Measurements from ENCODE around the gene OGFR.

The OGFR gene

DNA sequence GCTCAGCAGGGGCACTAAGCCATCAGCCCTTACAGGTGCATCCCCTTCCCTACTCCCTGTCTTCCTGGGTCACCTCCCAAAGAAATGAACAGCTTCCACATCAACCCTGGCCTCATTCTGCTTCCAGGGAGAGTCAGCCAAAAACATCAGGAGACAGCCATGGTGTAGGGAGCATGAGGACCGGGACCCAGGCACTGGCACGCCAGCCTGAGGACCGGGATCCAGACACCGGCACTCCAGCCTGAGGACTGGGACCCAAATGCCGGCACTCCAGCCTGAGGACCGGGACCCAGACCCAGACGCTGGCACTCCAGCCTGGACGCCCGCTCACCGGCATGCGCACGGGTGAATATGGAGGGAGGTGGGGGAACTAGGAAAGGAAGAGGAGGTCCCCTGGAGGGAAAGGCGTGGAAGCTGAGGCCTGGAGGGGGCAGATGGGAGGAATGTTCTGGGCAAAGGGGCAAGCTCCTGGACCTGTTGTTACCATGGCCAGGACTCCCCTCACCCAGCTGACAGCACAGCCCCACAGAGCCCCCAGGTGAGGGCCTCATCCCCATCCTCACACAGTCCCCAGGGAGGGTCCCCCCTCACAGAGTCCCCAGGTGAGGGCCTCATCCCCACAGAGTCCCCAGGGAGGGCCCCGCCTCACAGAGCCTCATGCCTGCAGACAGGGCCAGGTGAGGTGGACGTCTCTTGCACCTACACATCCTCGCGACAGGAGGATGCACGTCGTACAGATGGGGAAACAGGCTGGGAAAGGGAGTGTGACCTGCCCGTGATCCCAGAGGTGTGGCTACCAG, 34.3 kb upstream of the OGFR start:
- no peak for DNase-seq

DNA sequence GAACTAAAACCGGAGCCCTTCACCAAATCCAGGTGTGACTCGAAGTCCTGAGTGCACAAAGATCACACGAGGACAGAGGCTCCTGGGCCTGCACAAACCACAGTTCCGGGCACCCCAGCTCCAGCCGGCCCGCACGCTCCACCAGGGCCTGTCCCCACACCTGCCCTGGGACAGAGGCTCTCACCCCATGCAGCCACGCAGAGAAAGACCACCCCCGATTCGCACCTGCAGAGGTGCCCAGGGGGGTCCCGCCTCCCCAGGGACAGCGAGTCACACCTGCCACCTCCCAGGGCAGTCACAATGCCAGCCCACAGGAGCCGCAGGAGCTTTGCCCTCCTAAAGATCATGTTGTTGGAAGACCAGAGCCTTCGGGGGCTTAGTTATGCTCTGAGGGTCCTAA, 33.7 kb upstream of the OGFR start:
- DNase-seq: no peak

DNA sequence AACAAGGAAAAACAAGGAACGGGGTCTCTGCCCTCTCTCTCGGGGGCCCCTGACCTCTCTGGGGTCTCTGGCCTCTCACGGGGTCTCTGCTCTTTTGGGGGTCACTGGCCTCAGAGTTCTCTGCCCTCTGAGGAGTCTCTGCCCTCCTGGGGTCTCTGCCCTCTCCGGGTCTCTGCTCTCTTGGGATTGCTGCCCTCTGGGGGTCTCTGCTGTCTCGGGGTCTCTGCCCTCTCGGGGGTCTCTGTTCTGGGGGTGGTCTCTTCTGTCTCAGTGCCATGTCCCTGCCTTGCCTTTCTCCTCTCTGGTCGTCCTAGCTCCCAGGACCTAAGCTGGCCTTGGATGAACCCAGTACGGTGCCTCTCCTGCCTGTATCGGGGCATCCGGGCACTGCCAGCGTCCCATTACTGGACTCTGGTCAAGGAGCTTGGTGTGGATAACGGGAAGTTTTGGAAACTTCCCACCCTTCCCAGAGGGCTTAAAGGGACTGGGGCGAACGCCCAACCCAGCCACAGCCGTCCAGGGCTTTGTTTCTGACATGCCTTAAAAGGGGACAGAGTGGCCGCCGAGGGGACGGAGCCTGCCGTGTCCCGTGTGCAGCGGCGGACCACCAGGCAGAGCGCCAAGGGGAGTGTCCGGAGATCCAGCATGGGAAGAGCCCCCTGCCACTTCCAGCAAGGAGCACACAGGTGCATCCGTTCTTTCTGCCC, 33.1 kb upstream of the OGFR start:
- DNase-seq: no peak

DNA sequence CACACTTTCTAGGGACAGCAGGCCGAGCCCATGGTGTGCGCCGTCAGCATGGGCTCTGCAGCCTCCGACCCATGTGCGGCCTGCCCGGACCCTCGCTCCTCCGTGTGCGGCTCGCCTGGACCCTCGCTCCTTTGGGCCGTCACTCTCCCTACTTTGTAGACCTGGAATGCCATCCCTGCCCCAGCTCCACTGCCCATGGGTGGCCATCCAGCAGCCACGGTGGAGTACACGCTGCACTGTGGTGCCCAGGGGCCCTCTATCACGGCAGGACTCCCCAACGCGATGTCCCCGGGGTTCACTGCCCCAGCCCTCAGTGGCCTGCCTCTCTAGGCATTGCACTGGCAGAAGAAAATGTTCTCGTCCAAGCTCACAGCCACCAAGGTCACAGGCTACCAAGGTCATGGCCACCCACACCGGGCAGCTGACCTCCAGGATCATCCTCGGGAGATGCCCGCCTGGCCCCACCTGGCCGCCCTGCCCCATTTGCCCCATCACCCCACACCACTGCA, 32.5 kb upstream of the OGFR start:
- DNase-seq: no peak

DNA sequence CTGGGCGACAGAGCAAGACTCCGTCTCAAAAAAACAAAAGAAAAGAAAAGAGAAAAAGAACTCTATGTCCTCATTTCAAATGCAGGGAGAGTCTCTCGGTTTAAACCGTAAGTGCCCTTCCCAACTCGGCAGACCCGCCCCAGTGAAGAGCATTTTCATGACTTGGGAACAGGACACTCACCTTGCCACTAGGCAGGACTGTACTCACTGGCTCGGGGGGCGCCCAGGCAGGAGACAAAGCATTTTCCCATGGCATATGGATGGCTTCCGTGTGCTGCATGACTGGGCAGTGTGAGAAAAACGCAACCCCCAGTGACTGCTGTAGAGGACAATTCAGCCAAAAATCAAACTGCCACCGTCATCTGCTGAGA, 32.0 kb upstream of the OGFR start:
- DNase-seq: no peak

DNA sequence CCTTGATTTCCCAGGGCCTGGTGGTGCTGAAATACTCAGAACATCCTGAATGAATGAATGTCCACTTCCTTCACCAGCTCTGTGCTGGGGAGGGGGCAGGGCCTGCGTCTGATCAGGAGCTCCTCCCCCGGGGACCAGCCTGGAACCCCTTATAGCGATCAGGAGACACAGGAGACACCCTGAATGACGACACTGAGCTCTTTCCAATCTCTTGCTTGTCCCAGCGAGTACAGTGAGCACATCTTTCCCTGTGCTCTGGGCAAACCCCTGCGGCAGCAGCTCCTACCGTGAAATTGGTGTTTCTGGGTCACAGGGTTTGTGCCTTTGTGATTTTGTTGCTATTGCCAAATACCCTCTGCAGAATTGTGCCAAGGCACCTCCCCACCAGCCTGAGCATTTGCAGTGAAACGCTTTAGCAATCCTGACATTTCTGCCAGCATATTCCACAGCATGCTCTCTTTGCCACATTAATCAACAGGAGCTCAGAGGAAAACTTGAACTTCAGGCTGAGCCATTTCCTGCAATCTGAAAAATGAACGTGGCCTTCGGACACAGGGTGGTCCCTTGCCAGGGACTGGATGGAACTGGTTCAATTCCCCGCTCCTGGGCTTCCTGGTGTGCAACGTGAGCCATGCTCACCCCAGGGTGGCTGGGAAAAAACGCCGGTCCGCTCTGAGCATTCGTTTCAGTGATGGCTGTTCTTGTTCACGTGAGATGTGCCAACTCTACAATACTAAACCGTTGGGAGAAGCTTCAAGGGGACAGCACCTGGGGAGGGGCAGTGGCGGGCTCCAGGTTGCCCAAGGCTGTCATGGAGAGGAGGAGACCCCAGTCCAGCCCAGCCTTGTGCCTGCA, 31.4 kb upstream of the OGFR start:
- no peak for DNase-seq

DNA sequence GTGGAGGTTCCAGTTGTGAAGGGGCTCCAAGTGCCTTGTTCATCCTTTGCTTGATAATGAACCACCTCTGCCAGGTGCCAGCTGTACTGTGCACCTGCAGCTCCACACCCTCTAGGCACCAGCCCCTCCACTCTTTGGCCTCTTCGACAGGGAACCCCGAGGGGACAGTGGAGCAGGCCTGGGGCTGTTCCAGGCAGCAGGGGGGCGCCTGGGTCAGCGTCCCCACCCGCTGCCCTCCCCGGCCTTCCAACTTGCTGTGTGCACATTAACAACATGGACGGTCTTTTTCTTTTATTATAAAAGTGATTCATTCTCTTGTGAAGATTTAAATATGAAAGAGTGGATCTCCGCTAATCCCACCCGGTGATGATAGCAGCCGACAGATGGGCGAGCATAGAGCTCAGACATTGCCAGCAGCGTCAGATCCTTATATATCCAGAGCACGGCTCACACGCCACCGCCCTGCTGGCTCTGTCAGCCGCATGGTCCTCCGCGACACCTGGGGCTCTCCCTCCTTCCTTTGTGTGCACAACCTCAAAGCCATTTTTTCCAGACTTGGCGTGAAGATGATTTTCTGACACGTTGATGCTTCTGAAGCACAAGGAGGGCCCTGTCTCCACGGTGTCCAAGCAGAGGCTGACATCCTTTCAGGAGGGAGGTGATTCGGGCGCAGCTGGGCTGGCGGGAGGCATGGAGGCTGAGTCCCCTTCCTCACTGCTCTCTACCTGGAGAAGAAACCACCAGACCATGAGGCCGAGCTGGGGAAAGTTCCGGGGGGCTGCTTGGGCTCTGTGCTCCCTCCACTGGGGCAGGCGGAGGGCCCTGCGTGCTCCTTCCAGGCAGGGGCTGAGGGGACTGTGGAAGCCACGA, 30.6 kb upstream of the OGFR start:
- DNase-seq: no peak

DNA sequence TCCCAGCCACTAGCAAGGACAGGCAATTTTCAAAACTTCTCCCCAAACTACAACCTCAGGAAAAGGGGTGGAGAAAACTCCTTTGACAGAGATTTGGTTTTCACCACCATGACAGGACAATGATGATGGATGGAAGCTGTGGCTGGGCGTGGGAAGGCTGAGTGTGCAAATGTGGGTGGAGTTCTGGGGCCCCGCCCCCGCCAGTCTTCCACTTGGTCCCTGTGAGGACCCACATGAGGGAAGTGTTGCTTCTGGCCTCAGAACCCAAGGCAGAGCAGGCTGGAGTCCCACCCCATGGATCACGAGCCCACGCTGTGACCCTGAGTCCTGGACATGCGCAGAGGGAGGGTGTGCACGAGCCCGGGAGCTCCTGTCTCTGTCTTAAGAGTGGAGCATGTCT, 29.9 kb upstream of the OGFR start:
- DNase-seq: no peak

DNA sequence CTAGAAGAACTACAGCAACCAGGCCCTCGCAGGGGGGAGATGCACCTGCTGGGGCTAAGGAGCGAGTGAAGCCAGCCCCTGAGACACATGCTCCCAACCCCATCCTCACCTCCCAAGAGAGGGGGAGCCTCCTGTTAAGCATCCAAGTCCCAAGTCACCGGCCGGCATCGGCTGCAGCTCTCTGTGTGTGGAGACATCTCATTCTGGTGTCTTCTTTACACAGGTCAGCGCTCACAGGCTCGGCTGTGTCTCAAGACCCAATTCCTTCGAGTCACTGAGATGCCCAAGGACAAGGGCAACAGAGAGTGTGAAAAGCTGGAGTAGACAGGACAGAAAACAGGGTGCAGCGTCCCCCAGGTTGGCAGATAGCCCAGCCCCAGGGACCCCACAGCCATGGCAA, 29.4 kb upstream of the OGFR start:
- no peak for DNase-seq

DNA sequence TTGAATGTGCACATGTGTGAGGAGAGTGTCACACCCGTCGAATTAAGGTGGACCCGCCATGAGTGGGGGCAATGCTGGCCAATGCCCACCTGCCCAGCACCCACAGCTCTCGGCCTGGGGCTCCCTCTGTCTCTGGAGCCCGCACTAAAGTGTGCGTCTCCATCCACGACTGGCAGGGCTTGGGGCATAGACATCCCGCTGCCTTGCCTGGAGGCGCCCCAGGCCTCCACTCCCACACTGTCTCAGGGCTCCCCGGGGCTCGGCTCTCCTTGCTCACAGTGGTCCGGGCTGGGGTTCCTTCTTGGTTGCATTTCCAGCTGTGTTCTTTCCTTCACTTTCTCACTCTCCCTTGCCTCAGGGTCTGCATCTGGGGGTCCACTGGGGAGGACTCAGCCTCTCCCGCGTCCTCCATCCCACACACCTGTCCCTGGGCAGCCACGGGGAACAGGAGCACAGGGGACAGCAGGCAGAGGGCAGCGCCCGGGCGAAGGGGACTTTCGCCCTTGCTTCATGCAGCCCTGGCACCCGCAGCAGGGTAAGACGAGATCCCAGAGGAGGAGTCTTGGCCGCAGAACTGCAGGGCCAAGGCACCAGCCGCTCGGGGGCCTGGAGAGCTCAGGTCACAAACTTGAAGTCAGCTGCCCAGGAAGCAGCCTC, 28.5 kb upstream of the OGFR start:
- no peak for DNase-seq

DNA sequence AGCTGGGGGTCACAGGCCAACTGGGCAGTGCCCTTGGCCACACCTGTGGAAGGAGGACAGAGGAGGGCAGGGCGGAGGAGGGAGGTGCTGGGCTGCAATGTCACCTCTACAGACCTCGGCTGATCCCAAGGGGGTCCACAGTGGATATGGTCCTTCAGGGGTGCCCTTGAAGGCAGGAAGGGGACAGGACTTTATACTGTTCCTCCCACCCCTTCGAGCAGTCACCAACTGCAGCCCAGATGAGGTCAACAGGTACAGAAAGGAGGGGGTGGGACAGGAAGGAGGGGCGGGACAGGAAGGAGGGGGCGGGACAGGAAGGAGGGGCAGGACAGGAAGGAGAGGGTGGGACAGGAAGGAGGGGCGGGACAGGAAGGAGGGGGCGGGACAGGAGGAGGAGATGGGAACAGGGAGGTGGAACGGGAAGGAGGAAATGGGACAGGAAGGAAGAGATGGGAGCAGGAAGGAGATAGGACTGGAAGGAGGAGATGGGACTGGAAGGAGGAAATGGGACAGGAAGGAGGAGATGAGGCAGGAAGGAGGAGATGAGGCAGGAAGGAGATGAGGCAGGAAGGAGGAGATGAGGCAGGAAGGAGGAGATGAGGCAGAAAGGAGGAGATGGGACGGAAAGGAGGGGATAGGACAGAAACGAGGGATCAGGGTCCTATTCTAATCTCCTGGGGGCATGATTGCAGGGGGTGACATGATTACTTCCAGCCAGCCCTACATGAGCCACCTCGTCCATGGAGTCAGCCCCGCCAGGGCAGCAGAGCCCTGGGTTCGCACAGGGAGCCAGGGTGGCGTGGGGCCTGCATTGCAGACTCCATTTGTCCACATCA, 27.7 kb upstream of the OGFR start:
- DNase-seq: no peak

DNA sequence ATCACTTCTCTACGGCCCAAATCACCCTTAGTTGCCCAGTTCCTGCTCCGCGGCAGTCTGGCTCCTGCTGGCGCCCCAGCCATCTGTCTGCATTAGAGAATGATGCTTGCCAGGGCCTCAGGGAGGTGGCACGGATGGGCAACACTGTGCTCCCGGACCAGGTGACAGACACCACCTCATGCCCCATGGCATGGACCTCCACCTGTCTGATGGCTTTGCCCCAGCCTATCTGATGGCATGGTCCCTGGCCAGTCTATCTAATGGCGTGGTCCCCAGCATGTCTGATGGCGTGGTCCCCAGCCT, 27.2 kb upstream of the OGFR start:
- DNase-seq: no peak

DNA sequence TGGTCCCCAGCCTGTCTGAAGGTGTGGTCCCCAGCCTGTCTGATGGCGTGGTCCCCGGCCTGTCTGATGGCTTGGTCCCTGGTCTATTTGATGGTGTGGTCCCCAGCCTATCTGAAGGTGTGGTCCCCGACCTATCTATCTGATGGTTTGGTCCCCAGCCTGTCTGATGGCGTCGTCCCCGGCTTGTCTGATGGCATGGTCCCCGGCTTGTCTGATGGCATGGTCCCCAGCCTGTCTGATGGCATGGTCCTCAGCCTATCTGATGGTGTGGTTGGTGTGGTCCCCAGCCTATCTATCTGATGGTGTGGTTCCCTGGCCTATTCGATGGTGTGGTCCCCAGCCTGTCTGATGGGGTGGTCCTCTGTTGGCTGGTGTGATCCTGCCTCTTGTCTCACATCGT, 26.6 kb upstream of the OGFR start:
- no peak for DNase-seq

DNA sequence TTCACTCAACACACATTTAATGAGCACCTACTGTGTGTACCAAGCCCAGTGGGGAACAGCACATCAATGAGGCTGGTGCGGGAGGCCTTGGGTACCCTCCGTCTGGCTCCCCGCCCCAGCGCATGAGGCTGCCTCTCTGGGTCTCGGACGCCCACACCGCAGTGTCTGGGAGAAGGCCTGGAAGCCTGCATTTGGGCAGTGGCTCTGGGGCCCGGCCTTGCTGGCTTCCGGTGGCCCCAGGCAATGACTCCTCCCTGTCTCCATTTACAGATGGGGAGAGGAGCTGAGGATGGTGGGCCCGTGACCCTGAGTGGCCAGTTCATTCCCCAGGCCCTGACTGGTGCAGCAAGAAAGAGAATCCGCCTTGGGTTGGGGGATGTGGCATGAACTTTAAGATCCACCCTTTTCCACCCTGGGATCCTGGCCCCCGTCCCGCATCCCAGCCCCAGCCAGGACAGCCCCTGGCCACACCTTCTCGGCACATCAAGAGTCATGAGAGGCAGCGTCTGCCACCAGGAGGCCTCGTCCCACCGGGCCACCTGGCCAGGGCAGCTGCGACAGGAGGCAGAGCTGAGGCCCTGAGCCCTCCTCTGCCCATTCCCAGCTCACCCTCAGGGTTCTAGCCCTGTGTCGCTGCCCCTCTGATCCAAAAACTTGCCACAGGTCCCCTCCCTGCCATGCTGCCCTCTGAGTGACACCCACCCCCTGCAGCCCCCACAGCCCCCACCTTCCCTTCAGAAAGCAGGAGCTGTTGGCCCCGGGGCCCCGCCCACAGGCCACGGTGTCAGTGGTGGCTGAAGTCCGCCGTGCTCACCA, 25.8 kb upstream of the OGFR start:
- no peak for DNase-seq

DNA sequence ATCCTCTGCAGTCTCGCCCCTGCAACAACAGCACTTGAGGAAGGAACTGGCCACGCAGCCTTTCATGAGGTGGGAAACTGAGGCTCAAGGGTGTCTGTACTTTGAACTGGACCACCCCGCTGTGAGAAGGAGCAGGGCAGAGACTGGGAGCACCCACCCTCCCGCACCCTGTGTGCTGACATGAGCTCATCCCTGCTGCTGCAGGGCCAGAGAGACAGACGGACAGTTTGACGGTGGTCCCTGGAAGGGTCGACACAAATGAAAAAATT, 25.3 kb upstream of the OGFR start:
- DNase-seq: no peak

DNA sequence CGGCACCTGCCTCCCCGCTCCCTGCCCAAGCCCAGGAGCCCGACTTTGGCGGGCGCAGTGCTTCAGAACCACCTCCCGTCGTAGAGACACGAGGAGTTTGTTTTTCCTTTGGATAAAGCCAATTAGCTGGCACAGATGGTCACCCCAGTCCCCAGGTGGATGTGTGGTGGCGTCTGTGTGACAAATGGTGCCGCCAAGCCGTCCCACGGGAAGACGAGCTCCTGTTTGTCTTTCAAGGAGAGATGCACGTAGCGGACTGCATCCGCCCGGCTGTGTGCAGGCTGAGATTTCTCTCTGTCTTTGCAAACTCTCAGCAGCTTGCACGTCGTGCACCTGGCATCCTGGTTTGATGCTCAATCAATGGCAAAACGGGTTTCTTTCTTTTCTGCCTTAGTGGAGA, 24.4 kb upstream of the OGFR start:
- DNase-seq: no peak

DNA sequence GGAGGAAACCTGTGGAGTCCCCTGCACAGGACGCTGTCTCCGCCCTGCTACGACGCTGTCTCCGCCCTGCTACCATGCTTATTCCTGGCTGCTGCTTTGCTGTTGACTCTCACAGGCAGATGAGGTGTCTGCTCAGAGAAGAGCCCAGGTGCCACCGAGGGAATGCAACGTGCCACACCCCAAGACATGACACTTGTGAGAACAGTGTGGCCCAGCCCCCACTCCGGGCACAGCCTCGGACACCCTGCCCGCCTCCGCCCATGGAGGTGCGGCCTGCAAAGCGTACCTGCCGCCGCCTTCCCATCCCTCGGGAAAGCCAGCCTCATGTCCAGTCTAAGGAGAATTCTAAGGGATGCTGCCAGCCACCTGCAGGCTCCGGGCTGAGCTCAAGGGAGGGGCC, 23.9 kb upstream of the OGFR start:
- no peak for DNase-seq

DNA sequence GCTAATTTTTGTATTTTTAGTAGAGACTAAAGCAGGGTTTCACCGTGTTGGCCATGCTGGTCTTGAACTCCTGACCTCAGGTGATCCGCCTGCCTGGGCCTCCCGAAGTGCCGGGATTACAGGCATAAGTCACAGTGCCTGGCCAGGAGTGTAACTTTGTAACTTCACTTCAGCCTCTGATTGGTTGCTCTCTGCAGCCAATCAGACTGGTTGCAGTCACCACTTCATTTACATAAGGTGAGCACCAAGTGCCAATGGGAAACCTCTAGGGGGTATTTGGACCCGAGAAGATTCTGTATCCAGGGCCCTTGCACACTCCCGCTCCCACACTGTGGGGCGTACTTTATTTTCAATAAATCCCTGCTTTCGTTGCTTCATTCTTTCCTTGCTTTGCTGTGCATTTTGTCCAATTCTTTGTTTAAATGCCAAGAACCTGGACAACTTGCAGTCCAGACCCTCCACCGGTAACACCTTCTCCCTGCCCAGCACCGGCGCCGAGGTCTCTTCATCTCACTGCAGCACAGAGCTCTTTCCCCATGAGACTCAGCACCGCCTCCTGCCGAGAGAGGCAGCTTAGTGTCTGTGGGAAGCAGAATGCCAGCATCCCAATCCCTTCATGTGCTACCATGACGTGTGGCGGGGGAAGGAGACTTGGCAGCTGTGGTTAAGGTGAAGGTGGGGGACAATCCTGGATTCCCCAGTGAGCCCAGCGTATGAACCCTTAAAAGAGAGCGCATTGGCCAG, 22.3 kb upstream of the OGFR start:
- no peak for DNase-seq

DNA sequence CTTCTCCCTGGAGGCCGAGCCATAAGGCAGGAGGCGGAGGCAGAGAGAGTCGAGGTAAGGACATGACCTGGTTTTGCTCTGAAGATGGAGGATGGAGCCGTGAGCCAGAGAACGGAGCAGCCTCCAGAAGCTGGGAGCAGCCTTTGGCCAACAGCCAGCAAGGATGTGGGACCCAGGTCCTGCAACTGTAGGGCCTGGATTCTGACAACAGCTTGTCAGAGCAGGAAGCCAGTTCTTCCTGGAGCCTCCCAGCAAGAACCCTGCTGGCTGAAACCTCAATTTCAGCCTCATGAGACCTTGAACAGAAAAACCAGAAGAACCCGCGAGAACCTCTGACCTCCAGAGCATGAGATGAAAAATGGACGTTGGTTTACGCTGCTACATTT, 21.7 kb upstream of the OGFR start:
- no peak for DNase-seq

DNA sequence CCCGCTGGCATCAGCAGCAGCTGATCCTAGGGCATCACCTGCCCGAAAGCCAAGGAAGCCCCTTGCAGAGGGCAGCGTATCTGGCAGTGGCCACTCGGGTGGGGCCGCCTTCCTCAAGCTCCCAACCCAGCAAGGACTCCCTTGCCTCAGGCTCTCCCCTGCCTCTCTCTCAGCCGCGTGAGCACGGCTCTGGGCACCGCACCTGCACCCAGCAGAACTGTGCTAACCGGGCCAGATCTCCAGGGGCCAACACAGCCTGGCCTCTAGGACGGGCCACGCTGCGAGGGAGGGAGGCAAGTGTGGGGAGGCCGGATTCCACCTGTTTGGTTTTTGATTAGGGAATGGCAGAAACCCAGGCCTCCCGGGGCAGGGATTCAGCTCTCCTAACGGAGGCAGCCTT, 20.1 kb upstream of the OGFR start:
- no peak for DNase-seq
